RWPE2 (cell line): ENCODE results near the gene MARCHF9.

Experiments
- ATAC-seq: fragments of 200-7000 bp; cut with Tn5 transposase; 3 replicates; pipeline ENCODE4 v1.9.1; 2021; ENCODE audit warnings: low read depth
- DNase-seq: peaks from one replicate; pipeline ENCODE4 v3.0.0-alpha.2; 2020; ENCODE audit warnings: low spot score
- H3K27ac ChIP-seq: fragments of 450-650 bp; 2 replicates; pipeline ENCODE4 v1.5.1; 2017; ENCODE audit warnings: mild to moderate bottlenecking; ENCODE audit not compliant: poor library complexity, severe bottlenecking
- H3K27me3 ChIP-seq: fragments of 250-450 bp; sonication (Bioruptor Pico); 2 replicates; pipeline ENCODE4 v1.5.1; 2021; ENCODE audit warnings: mild to moderate bottlenecking, moderate library complexity; ENCODE audit not compliant: insufficient read depth, poor library complexity, severe bottlenecking
- H3K36me3 ChIP-seq: fragments of 250-450 bp; sonication (Bioruptor Pico); 2 replicates; pipeline ENCODE4 v1.5.1; 2020; ENCODE audit warnings: low read depth, mild to moderate bottlenecking, moderate library complexity
- H3K4me1 ChIP-seq: fragments of 250-450 bp; sonication (Bioruptor Pico); 2 replicates; pipeline ENCODE4 v1.5.1; 2021; ENCODE audit warnings: mild to moderate bottlenecking, moderate library complexity; ENCODE audit not compliant: insufficient read depth, poor library complexity, severe bottlenecking
- H3K4me3 ChIP-seq: fragments of 250-450 bp; sonication (Bioruptor Pico); 2 replicates; pipeline ENCODE4 v1.5.1; 2021; ENCODE audit warnings: mild to moderate bottlenecking, moderate library complexity; ENCODE audit not compliant: severe bottlenecking
- H3K9me3 ChIP-seq: fragments of 250-450 bp; sonication (Bioruptor Pico); 2 replicates; pipeline ENCODE4 v1.5.1; 2021; ENCODE audit warnings: mild to moderate bottlenecking, moderate library complexity; ENCODE audit not compliant: severe bottlenecking
- CTCF ChIP-seq: fragments of 450-650 bp; IDR thresholded peaks from one replicate; pipeline ENCODE4 v1.5.1; 2017; ENCODE audit warnings: mild to moderate bottlenecking, moderate library complexity; ENCODE audit not compliant: poor library complexity, severe bottlenecking

MARCHF9 gene

GRCh38 chr12:57733928-57734327, 21.0 kb upstream of the MARCHF9 start:
- Histone ChIP-seq H3K4me1 (no peaks in the 10 kb centered on the region), H3K9me3 (no peaks in the 10 kb centered on the region), H3K36me3 (no peaks in the 10 kb centered on the region), H3K27ac (no peak overlapping the region), H3K27me3 (peaks cover 37% of the 10 kb centered on the region), H3K4me3 (no peak overlapping the region)
- ATAC-seq (no peak), DNase-seq (no peak)
- TF ChIP-seq CTCF = no peak

- Histone ChIP-seq H3K27me3 (peaks cover 43% of the 10 kb centered on the region), H3K9me3 (no peaks in the 10 kb centered on the region), H3K4me3 (no peak overlapping the region), H3K27ac (no peak overlapping the region), H3K4me1 (no peaks in the 10 kb centered on the region), H3K36me3 (no peaks in the 10 kb centered on the region)
- ATAC-seq = no peak
- no peak for DNase-seq
- TF ChIP-seq CTCF = no peak
These were observed 20.3 kb upstream of the MARCHF9 start for GRCh38 chr12:57734591-57734990.

- Histone ChIP-seq H3K27ac (no peak overlapping the region), H3K9me3 (no peaks in the 10 kb centered on the region), H3K4me3 (no peak overlapping the region), H3K27me3 (peaks cover 51% of the 10 kb centered on the region), H3K4me1 (no peaks in the 10 kb centered on the region), H3K36me3 (no peaks in the 10 kb centered on the region)
- ATAC-seq (no peak), DNase-seq (no peak)
- TF ChIP-seq CTCF = no peak
These were observed 19.6 kb upstream of the MARCHF9 start for GRCh38 chr12:57735198-57735855.

- Histone ChIP-seq H3K4me1 (no peaks in the 10 kb centered on the region), H3K36me3 (no peaks in the 10 kb centered on the region), H3K27ac (no peak overlapping the region), H3K27me3 (peaks cover 53% of the 10 kb centered on the region), H3K9me3 (no peaks in the 10 kb centered on the region), H3K4me3 (peak overlapping the region; percentile 18)
- TF ChIP-seq CTCF = peak; percentile 57
- no peak for DNase-seq
- peak; percentile 68 for ATAC-seq
These were observed 18.8 kb upstream of the MARCHF9 start for GRCh38 chr12:57735952-57736740.
